Gastrocnemius medialis (tissue), 4 donors: ENCODE measurements around the gene CALD1. TPM values are rescaled to one million over a fixed set of nuclear protein-coding genes. Genes with fewer than 3 reads are reported as not detected.

Source experiments
- ATAC-seq, 2 donors: fragments of 150-250 bp; one replicate each; pipeline ENCODE4 v1.9.1; 2016
- DNase-seq, 2 donors: peaks; one replicate each; pipeline ENCODE4 v3.0.0-alpha.2; 2019
- H3K27ac ChIP-seq, 4 donors: fragments of 200-600 bp; sonication (generic); 1 replicate in 1 of 4; 2 replicates in 3 of 4; pipeline ENCODE4 v1.5.1; 2016 to 2018; ENCODE audit warnings: mild to moderate bottlenecking in 2 of 4, moderate library complexity in 1 of 4
- H3K27me3 ChIP-seq, 3 donors: fragments of 200-600 bp; sonication (generic) in 2 of 3; 1 replicate in 1 of 3; 2 replicates in 2 of 3; pipeline versions ENCODE4 v1.5.1 to v1.6.0; 2016 to 2019; ENCODE audit warnings: mild to moderate bottlenecking in 1 of 3, moderate library complexity in 1 of 3
- H3K36me3 ChIP-seq, 2 donors: fragments of 200-600 bp; sonication (generic) in 1 of 2; one replicate each; pipeline ENCODE4 v1.5.1; 2017 to 2018
- H3K4me1 ChIP-seq, 2 donors: fragments of 200-600 bp; sonication (generic) in 1 of 2; one replicate each; pipeline ENCODE4 v1.5.1; 2016 to 2017; ENCODE audit warnings: mild to moderate bottlenecking in 2 of 2
- H3K4me3 ChIP-seq, 4 donors: fragments of 200-600 bp; sonication (generic) in 3 of 4; 1 replicate in 1 of 4; 2 replicates in 3 of 4; pipeline ENCODE4 v1.5.1; 2016 to 2019; ENCODE audit warnings: mild to moderate bottlenecking in 2 of 4
- H3K9me3 ChIP-seq, 3 donors: fragments of 200-600 bp; sonication (generic) in 2 of 3; 1 replicate in 1 of 3; 2 replicates in 2 of 3; pipeline ENCODE4 v1.5.1; 2016 to 2019
- CTCF ChIP-seq, 5 experiments: fragments of 450-650 bp in 3 of 5; fragments of 200-600 bp in 2 of 5; sonication (generic) in 2 of 5; IDR thresholded peaks in 4 of 5; conservative IDR thresholded peaks in 1 of 5; 1 replicate in 4 of 5; 2 replicates in 1 of 5; pipeline ENCODE4 v1.5.1; 2016 to 2019; ENCODE audit warnings: antibody characterized with exemption in 5 of 5, mild to moderate bottlenecking in 3 of 5, moderate library complexity in 3 of 5
- POLR2A ChIP-seq, 2 donors: fragments of 450-650 bp; IDR thresholded peaks; one replicate each; pipeline ENCODE4 v1.6.1; 2017; ENCODE audit warnings: antibody characterized with exemption in 2 of 2, mild to moderate bottlenecking in 2 of 2, moderate library complexity in 2 of 2
- in situ Hi-C, 4 donors: fragments of 200-750 bp; cut with MboI; loops; one replicate each; pipeline versions ENCODE4 v1.15.0 to v1.8.0; 2017; ENCODE audit warnings: low sequenced_read_pairs in 4 of 4
- intact Hi-C: fragments of 100-400 bp; cut with DNase I; formaldehyde crosslinking; loops from one replicate; pipeline ENCODE4 v1.15.1; 2023; ENCODE audit warnings: low total_unique reads
- total RNA-seq, 4 donors: library from RNA; depleted of rRNA; stranded (reverse); fragments of >200 nt; gene quantifications; one replicate each; pipeline versions ENCODE4 v1.1.0 to v1.2.3, GENCODE V29; 2016

Gene CALD1
- total RNA-seq, 4 donors from 2014 or later, result 25.9 to 43.2 (median 32.3) TPM

DNA sequence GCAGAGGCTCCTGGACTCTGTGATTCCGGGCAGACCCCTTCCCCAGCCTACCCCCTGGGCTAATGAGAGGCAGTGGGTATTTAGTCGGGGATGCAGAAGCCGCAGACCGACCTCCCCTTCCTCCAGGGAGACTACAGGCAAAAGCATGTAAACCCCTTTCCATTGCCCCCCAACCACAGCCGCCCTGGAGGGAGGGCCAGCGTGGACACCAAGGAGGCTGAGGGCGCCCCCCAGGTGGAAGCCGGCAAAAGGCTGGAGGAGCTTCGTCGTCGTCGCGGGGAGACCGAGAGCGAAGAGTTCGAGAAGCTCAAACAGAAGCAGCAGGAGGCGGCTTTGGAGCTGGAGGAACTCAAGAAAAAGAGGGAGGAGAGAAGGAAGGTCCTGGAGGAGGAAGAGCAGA is 167.9 kb downstream of the CALD1 start:
- no peak for DNase-seq
- in situ Hi-C loops, result loop anchor here in 1 of 4 donors (10.0 kb wide), 1 partner anchor 323 kb away; no protein-coding TSS in a partner anchor
- H3K4me1 ChIP-seq, result no peaks in the 10 kb centered on the region
- no peak for TF ChIP-seq CTCF (IDR thresholded peaks at IDR 0.05 in 4 of 5, conservative IDR thresholded peaks at IDR 0.05 in 1 of 5)
- no peak for TF ChIP-seq POLR2A (IDR thresholded peaks at IDR 0.05)
- H3K4me3 ChIP-seq, result no peak overlapping the region
- H3K27ac ChIP-seq, result no peak overlapping the region
- no peaks in the 10 kb centered on the region for H3K27me3 ChIP-seq
- H3K9me3 ChIP-seq, result no peaks in the 10 kb centered on the region
- H3K36me3 ChIP-seq, result peaks cover 0 to 15% of the 10 kb centered on the region in 2 donors
- ATAC-seq, result no peak
- intact Hi-C loops, result loop anchor here (10.0 kb wide), 1 partner anchor 193 kb away; no protein-coding TSS in a partner anchor

GRCh38 chr7:134947831-134948230 is 168.4 kb downstream of the CALD1 start:
- intact Hi-C loops, result loop anchor here (10.0 kb wide), 1 partner anchor 193 kb away; no protein-coding TSS in a partner anchor

DNA sequence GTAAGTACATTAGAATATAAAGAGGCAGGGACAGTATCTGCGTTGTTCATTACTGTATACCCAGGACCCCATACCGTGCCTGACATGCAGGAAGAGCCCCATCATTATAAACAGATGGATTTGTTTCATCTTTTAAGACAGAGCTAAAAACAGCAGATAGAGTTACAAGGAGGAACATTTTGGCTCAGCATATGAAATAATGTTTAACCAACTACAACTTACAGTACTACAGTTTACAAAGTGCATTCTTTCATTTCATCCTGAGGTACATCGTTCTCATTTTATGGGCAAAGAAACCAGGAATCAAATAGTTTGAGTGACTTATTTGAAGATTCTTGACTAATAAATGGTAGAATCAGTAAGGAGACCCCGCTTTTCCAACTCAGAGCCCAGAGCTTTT is 168.8 kb downstream of the CALD1 start:
- H3K4me1 ChIP-seq, result no peaks in the 10 kb centered on the region
- ATAC-seq (no peak), DNase-seq (no peak)
- H3K27ac ChIP-seq, result no peak overlapping the region
- H3K36me3 ChIP-seq, result peaks cover 0 to 19% of the 10 kb centered on the region in 2 donors
- TF ChIP-seq POLR2A (IDR thresholded peaks at IDR 0.05) (no peak), CTCF (IDR thresholded peaks at IDR 0.05 in 4 of 5, conservative IDR thresholded peaks at IDR 0.05 in 1 of 5) (no peak)
- in situ Hi-C loops (loop anchor here in 1 of 4 donors (10.0 kb wide), 1 partner anchor 323 kb away; no protein-coding TSS in a partner anchor), intact Hi-C loops (loop anchor here (10.0 kb wide), 1 partner anchor 193 kb away; no protein-coding TSS in a partner anchor)
- H3K4me3 ChIP-seq, result no peak overlapping the region
- no peaks in the 10 kb centered on the region for H3K9me3 ChIP-seq
- H3K27me3 ChIP-seq, result no peaks in the 10 kb centered on the region

More at GRCh38 chr7:134947831-134948230, 168.4 kb downstream of the CALD1 start:
- Histone ChIP-seq H3K9me3 (no peaks in the 10 kb centered on the region), H3K27ac (no peak overlapping the region), H3K27me3 (no peaks in the 10 kb centered on the region), H3K4me1 (no peaks in the 10 kb centered on the region), H3K4me3 (no peak overlapping the region), H3K36me3 (peaks cover 0 to 19% of the 10 kb centered on the region in 2 donors)
- TF ChIP-seq CTCF (IDR thresholded peaks at IDR 0.05 in 4 of 5, conservative IDR thresholded peaks at IDR 0.05 in 1 of 5) (no peak), POLR2A (IDR thresholded peaks at IDR 0.05) (no peak)
- in situ Hi-C loops, result loop anchor here in 1 of 4 donors (10.0 kb wide), 1 partner anchor 323 kb away; no protein-coding TSS in a partner anchor
- DNase-seq (no peak), ATAC-seq (no peak)

DNA sequence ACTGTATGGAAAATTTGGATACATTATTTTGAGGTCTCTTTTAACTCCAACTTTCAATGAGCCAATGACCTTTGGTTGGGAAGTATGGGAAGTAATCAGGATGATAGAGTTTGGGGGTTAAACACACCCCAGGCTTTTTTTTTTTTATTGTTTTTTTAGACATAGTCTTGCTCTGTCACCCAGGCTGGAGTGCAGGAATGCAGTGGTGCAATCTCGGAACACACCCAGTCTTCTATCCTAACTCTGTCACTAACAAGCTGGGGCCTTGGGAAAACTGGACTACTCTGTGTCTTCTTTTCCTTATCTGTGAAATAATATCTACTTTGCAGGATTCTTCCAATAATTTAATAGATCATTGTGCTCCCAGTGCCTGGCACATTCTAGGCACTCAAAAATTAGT is 169.3 kb downstream of the CALD1 start:
- intact Hi-C loops, result loop anchor here (10.0 kb wide), 1 partner anchor 194 kb away; no protein-coding TSS in a partner anchor
- no peak overlapping the region for H3K27ac ChIP-seq

More for the DNA sequence above, 169.3 kb downstream of the CALD1 start:
- Histone ChIP-seq H3K27me3 (no peaks in the 10 kb centered on the region), H3K9me3 (no peaks in the 10 kb centered on the region), H3K36me3 (peaks cover 0 to 19% of the 10 kb centered on the region in 2 donors), H3K4me3 (no peak overlapping the region), H3K4me1 (no peaks in the 10 kb centered on the region)
- in situ Hi-C loops, result loop anchor here in 1 of 4 donors (10.0 kb wide), 1 partner anchor 324 kb away; no protein-coding TSS in a partner anchor
- ATAC-seq (no peak), DNase-seq (no peak)
- TF ChIP-seq CTCF (IDR thresholded peaks at IDR 0.05 in 4 of 5, conservative IDR thresholded peaks at IDR 0.05 in 1 of 5), result no peak
- no peak for TF ChIP-seq POLR2A (IDR thresholded peaks at IDR 0.05)
